GM20000 (cell line): Measurements from ENCODE around the gene TCFL5.

ENCODE experiments used
- DNase-seq: peaks from one replicate; pipeline ENCODE4 v3.0.0; 2012; ENCODE audit warnings: low spot score
- TF ChIP-seq, protein P1 (sequence below): IDR thresholded peaks from 2 replicates; pipeline ENCODE4 v1.5.1; 2012; ENCODE audit warnings: mild to moderate bottlenecking, control low read depth; ENCODE audit errors: extremely low read depth, missing control alignments

Gene TCFL5

DNA sequence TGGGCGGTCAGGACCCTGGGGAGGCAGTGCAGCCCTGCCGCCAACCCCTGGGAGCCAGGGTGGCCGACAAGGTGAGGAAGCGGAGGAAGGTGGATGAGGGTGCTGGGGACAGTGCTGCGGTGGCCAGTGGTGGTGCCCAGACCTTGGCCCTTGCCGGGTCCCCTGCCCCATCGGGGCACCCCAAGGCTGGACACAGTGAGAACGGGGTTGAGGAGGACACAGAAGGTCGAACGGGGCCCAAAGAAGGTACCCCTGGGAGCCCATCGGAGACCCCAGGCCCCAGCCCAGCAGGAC is 48.8 kb downstream of the TCFL5 start:
- no peak for DNase-seq
- TF ChIP-seq, protein P1, sequence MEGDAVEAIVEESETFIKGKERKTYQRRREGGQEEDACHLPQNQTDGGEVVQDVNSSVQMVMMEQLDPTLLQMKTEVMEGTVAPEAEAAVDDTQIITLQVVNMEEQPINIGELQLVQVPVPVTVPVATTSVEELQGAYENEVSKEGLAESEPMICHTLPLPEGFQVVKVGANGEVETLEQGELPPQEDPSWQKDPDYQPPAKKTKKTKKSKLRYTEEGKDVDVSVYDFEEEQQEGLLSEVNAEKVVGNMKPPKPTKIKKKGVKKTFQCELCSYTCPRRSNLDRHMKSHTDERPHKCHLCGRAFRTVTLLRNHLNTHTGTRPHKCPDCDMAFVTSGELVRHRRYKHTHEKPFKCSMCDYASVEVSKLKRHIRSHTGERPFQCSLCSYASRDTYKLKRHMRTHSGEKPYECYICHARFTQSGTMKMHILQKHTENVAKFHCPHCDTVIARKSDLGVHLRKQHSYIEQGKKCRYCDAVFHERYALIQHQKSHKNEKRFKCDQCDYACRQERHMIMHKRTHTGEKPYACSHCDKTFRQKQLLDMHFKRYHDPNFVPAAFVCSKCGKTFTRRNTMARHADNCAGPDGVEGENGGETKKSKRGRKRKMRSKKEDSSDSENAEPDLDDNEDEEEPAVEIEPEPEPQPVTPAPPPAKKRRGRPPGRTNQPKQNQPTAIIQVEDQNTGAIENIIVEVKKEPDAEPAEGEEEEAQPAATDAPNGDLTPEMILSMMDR: no peak

DNA sequence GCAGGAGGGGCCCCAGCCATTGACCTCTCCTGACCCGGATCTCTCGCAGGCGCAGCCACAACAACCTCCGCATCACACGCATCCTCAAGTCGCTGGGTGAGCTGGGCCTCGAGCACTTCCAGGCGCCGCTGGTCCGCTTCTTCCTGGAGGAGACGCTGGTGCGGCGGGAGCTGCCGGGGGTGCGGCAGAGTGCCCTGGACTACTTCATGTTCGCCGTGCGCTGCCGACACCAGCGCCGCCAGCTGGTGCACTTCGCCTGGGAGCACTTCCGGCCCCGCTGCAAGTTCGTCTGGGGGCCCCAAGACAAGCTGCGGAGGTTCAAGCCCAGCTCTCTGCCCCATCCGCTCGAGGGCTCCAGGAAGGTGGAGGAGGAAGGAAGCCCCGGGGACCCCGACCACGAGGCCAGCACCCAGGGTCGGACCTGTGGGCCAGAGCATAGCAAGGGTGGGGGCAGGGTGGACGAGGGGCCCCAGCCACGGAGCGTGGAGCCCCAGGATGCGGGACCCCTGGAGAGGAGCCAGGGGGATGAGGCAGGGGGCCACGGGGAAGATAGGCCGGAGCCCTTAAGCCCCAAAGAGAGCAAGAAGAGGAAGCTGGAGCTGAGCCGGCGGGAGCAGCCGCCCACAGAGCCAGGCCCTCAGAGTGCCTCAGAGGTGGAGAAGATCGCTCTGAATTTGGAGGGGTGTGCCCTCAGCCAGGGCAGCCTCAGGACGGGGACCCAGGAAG is 49.3 kb downstream of the TCFL5 start:
- DNase-seq: no peak
- TF ChIP-seq, protein P1: no peak

DNA sequence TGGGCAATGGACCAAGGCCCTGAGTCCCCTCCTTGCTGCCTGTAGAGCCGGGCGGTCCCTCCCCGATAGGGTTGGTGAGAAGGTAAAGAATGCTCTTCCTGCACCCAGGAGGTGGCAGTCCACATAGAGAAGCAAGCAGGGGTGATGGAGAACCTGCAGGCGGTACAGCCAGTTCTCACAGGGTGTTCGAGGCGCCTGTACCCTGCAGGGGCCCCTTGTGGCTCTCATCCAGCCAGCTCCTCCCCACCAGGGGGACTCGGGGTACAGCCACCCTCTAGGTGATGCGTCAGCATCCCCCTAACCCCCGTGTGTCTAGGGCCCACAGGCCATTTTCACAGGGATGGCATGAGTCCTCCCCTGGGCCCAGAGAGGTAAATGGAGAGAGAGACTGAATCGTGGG is 49.9 kb downstream of the TCFL5 start:
- TF ChIP-seq, protein P1: no peak

DNA sequence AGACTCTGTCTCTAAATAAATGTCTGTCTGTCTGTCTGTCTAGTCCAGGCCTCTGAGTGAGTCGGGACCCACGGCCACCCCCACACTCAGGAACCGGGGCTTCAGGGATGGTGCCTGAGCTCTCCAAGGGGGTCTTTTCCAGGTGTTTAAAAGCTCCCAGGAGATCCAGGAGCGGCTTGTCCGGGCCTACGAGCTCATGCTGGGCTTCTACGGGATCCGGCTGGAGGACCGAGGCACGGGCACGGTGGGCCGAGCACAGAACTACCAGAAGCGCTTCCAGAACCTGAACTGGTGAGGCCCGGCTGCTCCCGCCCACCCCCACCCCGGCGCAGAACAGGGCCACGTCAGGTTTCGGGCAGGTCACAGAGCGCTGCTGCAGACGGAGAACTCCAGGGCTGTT is 50.3 kb downstream of the TCFL5 start:
- TF ChIP-seq, protein P1: no peak

More for the DNA sequence above, 49.9 kb downstream of the TCFL5 start:
- DNase-seq: no peak

DNA sequence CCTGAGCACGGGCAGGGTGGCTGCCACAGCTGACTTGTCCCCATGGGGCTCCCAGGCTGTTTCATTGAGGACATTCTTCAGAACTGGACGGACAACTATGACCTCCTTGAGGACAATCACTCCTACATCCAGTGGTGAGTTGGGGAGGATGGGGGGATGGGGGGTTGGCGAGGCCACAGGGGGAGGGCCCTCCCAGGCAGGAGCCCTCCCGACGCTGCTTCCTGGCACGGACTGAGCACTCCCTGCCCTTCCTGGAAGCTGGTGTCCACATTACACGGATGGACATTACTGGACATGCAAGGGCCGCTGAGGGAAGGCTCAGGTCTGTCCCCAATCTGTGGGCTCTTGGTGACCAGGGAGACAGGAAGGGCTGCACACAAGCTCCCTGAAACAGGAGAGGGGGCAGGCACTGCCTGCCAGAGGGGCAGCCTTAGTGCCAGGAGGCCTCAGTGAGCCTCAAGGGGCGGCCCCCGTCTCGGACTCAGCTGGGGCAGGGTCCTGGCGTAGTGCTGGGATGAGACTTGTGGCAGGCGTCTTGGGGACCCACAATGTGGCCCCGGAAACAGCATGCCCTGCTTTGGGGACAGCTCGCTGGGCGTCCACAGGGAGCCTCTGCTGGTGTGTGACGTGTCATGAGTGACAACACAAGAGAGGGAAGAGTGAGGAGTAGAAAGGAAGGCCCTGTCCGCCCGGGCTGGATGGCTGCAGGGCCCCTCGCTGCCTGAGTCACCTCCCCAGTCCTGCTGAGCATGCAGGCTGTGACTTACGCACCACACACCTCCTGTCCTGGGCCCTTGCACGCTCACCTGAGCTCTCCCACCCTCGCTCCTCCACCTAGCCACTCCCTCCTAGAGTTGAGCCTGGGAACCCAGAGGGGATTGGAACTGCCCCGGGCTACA is 51.8 kb downstream of the TCFL5 start:
- TF ChIP-seq, protein P1: no peak
- DNase-seq: no peak

More for the DNA sequence above, 50.3 kb downstream of the TCFL5 start:
- DNase-seq: no peak

DNA sequence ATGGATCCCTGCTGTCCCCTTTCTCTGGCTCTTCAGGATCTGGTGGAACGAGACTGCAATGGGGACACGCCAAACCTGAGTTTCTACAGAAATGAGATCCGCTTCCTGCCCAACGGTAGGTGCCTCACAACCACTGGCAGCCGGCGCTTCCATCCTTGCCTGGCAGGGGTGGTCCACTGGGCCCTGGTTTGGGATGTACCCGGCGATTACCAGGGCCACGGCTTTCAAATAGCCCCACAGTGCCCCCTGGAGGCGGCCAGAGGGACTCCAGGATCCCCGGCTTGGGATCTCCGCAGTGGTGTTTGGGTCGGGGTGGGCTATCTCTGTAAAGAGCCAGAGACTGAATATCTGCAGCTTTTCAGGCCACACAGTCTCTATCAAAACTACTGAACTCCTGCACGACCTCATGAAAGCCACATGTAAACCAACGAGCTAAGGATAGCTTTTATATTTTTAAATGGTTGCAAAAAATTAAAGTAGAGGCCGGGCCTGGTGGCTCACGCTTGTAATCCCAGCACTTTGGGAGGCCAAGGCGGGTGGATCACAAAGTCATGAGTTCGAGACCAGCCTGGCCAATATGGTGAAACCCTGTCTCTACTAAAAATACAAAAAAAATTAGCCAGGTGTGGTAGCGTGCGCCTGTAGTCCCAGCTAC is 53.3 kb downstream of the TCFL5 start:
- TF ChIP-seq, protein P1: peak; percentile 59
- DNase-seq: peak; percentile 86
